Activated CD8-positive, alpha-beta T cell treated with anti-CD3 and anti-CD28 coated beads for 36 hours (primary cell): ENCODE results near the gene UHRF1. TPM values are rescaled to one million over a fixed set of nuclear protein-coding genes. Genes with fewer than 3 reads are reported as not detected.

ENCODE experiments used
- ATAC-seq: fragments of 200-7000 bp; cut with Tn5 transposase; one replicate; pipeline ENCODE4 v1.10.0; 2021; ENCODE audit warnings: mild to moderate bottlenecking, moderate library complexity
- CTCF ChIA-PET: fragments of 350-600 bp; sonication (Branson Sonifier 250); formaldehyde crosslinking; loops from one replicate; lab custom pipeline; 2021; ENCODE audit warnings: antibody characterized with exemption; lab: Charles Lee
- POLR2A ChIA-PET: fragments of 350-600 bp; sonication (Branson Sonifier 250); formaldehyde crosslinking; loops from one replicate; lab custom pipeline; 2021; ENCODE audit warnings: antibody characterized with exemption; lab: Charles Lee
- DNase-seq: peaks from one replicate; pipeline ENCODE4 v3.0.0-alpha.2; 2020
- H3K27ac Mint-ChIP-seq: one replicate; pipeline ENCODE4 v1.8.0; 2021; ENCODE audit warnings: mild to moderate bottlenecking, mixed read lengths
- H3K27me3 Mint-ChIP-seq: one replicate; pipeline ENCODE4 v1.8.0; 2021; ENCODE audit warnings: mixed read lengths
- H3K36me3 Mint-ChIP-seq: one replicate; pipeline ENCODE4 v1.8.0; 2021; ENCODE audit warnings: low read depth, mixed read lengths
- H3K4me1 Mint-ChIP-seq: one replicate; pipeline ENCODE4 v1.8.0; 2021; ENCODE audit warnings: low read depth, mixed read lengths
- H3K4me3 Mint-ChIP-seq: one replicate; pipeline ENCODE4 v1.8.0; 2021; ENCODE audit warnings: mild to moderate bottlenecking, moderate library complexity, mixed read lengths
- H3K9me3 Mint-ChIP-seq: one replicate; pipeline ENCODE4 v1.8.0; 2021; ENCODE audit warnings: mixed read lengths
- CTCF ChIP-seq: fragments of 200-600 bp; IDR thresholded peaks from one replicate; pipeline ENCODE4 v1.8.0; 2022; ENCODE audit warnings: antibody characterized with exemption, mild to moderate bottlenecking
- intact Hi-C: fragments of 100-400 bp; cut with micrococcal nuclease; formaldehyde crosslinking; loops from one replicate; pipeline ENCODE4 v1.10.0; 2022
- total RNA-seq, 2 experiments: library from RNA; stranded (reverse); gene quantifications; one replicate each; pipeline ENCODE4 v1.2.3, GENCODE V29; 2021

UHRF1 gene
- total RNA-seq, 2 experiments from 2014 or later = 173 to 175 TPM

- TF ChIP-seq CTCF = no peak
Observed at GRCh38 chr19:4988770-4989251, 79.5 kb downstream of the UHRF1 start.

GRCh38 chr19:4990306-4990705 lies 81.0 kb downstream of the UHRF1 start:
- no peak for DNase-seq
- H3K9me3 Mint-ChIP-seq = peaks cover 4% of the 10 kb centered on the region
- H3K27ac Mint-ChIP-seq = no peak overlapping the region

More at GRCh38 chr19:4988770-4989251, 79.5 kb downstream of the UHRF1 start:
- H3K4me1 Mint-ChIP-seq = peaks cover 15% of the 10 kb centered on the region
- intact Hi-C loops = no loop called here
- H3K36me3 Mint-ChIP-seq = peaks cover 12% of the 10 kb centered on the region
- H3K4me3 Mint-ChIP-seq = no peak overlapping the region
- no peak for DNase-seq
- ChIA-PET POLR2A (no interaction called here), CTCF (interaction anchor here (0.8 to 2.1 kb wide), 2 partner anchors 13 to 43 kb away, joined by 3 to 7 read pairs; no protein-coding TSS in a partner anchor)
- H3K27me3 Mint-ChIP-seq = no peaks in the 10 kb centered on the region
- H3K27ac Mint-ChIP-seq = peak overlapping the region; percentile 15
- peaks cover 4% of the 10 kb centered on the region for H3K9me3 Mint-ChIP-seq
- no peak for ATAC-seq

GRCh38 chr19:4991538-4991937 lies 82.2 kb downstream of the UHRF1 start:
- DNase-seq (no peak), ATAC-seq (no peak)
- CTCF ChIA-PET = no interaction called here
- Mint-ChIP-seq H3K27ac (no peak overlapping the region), H3K4me1 (peaks cover 18% of the 10 kb centered on the region), H3K36me3 (peaks cover 12% of the 10 kb centered on the region), H3K27me3 (no peaks in the 10 kb centered on the region), H3K9me3 (peaks cover 4% of the 10 kb centered on the region), H3K4me3 (no peak overlapping the region)
- TF ChIP-seq CTCF = no peak
- POLR2A ChIA-PET = no interaction called here
- intact Hi-C loops = no loop called here

More at GRCh38 chr19:4990306-4990705, 81.0 kb downstream of the UHRF1 start:
- POLR2A ChIA-PET = no interaction called here
- H3K4me3 Mint-ChIP-seq = no peak overlapping the region
- intact Hi-C loops = no loop called here
- CTCF ChIA-PET = no interaction called here
- H3K27me3 Mint-ChIP-seq = no peaks in the 10 kb centered on the region
- H3K4me1 Mint-ChIP-seq = peaks cover 18% of the 10 kb centered on the region
- no peak for TF ChIP-seq CTCF
- peaks cover 12% of the 10 kb centered on the region for H3K36me3 Mint-ChIP-seq
- no peak for ATAC-seq

- ATAC-seq (no peak), DNase-seq (no peak)
- no peak for TF ChIP-seq CTCF
- no peaks in the 10 kb centered on the region for H3K27me3 Mint-ChIP-seq
- peaks cover 4% of the 10 kb centered on the region for H3K9me3 Mint-ChIP-seq
- H3K27ac Mint-ChIP-seq = no peak overlapping the region
- intact Hi-C loops = no loop called here
- peaks cover 12% of the 10 kb centered on the region for H3K36me3 Mint-ChIP-seq
- CTCF ChIA-PET = no interaction called here
- peaks cover 16% of the 10 kb centered on the region for H3K4me1 Mint-ChIP-seq
- no peak overlapping the region for H3K4me3 Mint-ChIP-seq
- POLR2A ChIA-PET = no interaction called here
Observed at GRCh38 chr19:4991996-4992698, 82.8 kb downstream of the UHRF1 start.

GRCh38 chr19:4993683-4994082 lies 84.4 kb downstream of the UHRF1 start:
- no peak for TF ChIP-seq CTCF
- CTCF ChIA-PET = no interaction called here
- DNase-seq = no peak
- POLR2A ChIA-PET = no interaction called here
- Mint-ChIP-seq H3K27me3 (no peaks in the 10 kb centered on the region), H3K4me3 (no peak overlapping the region), H3K4me1 (peaks cover 7% of the 10 kb centered on the region), H3K9me3 (peaks cover 4% of the 10 kb centered on the region), H3K27ac (no peak overlapping the region), H3K36me3 (peaks cover 14% of the 10 kb centered on the region)
- ATAC-seq = no peak
- intact Hi-C loops = no loop called here
